A549 (cell line): ENCODE results near the gene MRTFB. TPM values are rescaled to one million over a fixed set of nuclear protein-coding genes. Genes with fewer than 3 reads are reported as not detected.

Experiments
- ATAC-seq, 2 experiments: fragments of 200-7000 bp in 1 of 2; fragments of >200 bp in 1 of 2; cut with Nextera tagmentation in 1 of 2; cut with Tn5 transposase in 1 of 2; 3 replicates each; pipeline versions ENCODE4 v1.8.0 to v1.9.1; 2018 to 2020; ENCODE audit warnings: mild to moderate bottlenecking in 1 of 2, moderate library complexity in 1 of 2
- CTCF ChIA-PET: fragments of 300-600 bp; sonication (Branson Sonifier 250); formaldehyde crosslinking; extraction: SDS; loops from one replicate; lab custom pipeline; 2021; ENCODE audit warnings: antibody characterized with exemption, inconsistent platforms; lab: Yijun Ruan, JAX
- POLR2A ChIA-PET: fragments of 350-600 bp; formaldehyde crosslinking; extraction: SDS; loops from one replicate; lab custom pipeline; 2021; ENCODE audit warnings: antibody characterized with exemption, inconsistent platforms; lab: Yijun Ruan, JAX
- DNase-seq, 2 experiments: peaks; one replicate each; pipeline versions ENCODE4 v3.0.0 to v3.0.0-alpha.2; 2011 to 2016; ENCODE audit warnings: low read depth in 1 of 2, low spot score in 1 of 2
- FAIRE-seq: peaks from 2 replicates; lab custom pipeline; 2011; peaks lifted over from hg19 to GRCh38; lab: Jason Lieb, UNC
- H3K27ac ChIP-seq, 2 experiments: fragments of >200 bp; sonication (Bioruptor Twin); formaldehyde crosslinking; 3 replicates each; pipeline ENCODE4 v1.5.1; 2016 to 2017
- H3K4me1 ChIP-seq: fragments of >200 bp; sonication (Bioruptor Twin); formaldehyde crosslinking; 3 replicates; pipeline ENCODE4 v1.6.1; 2016
- H3K4me2 ChIP-seq: fragments of >200 bp; sonication (Bioruptor Twin); formaldehyde crosslinking; 3 replicates; pipeline ENCODE4 v1.6.1; 2016
- H3K4me3 ChIP-seq: fragments of >200 bp; sonication (Bioruptor Twin); formaldehyde crosslinking; 3 replicates; pipeline ENCODE4 v1.5.1; 2016
- H3K9me3 ChIP-seq: fragments of >200 bp; sonication (Bioruptor Twin); formaldehyde crosslinking; 3 replicates; pipeline ENCODE4 v1.6.1; 2016
- ATOH8 ChIP-seq: fragments of 250-450 bp; sonication (Bioruptor Pico); IDR thresholded peaks from 2 replicates; pipeline ENCODE4 v1.5.0; 2020; ENCODE audit warnings: low read depth, mild to moderate bottlenecking, moderate library complexity
- BHLHE40 ChIP-seq: IDR thresholded peaks from 2 replicates; pipeline ENCODE4 v1.6.1; 2012; ENCODE audit warnings: low read depth, low read length, inconsistent platforms
- CHD2 ChIP-seq: fragments of 150-350 bp; IDR thresholded peaks from 2 replicates; pipeline ENCODE4 v1.6.1; 2014; ENCODE audit warnings: low read length; ENCODE audit not compliant: partially characterized antibody
- E2F6 ChIP-seq: IDR thresholded peaks from 2 replicates; pipeline ENCODE4 v1.6.1; 2012; ENCODE audit warnings: low read depth, borderline replicate concordance
- EHMT2 ChIP-seq: fragments of 200-600 bp; sonication (generic); IDR thresholded peaks from 2 replicates; pipeline ENCODE4 v1.6.1; 2016; ENCODE audit warnings: antibody characterized with exemption, low read depth, mild to moderate bottlenecking, moderate library complexity
- EP300 ChIP-seq, 2 experiments: fragments of >200 bp; sonication (Bioruptor Twin); formaldehyde crosslinking; IDR thresholded peaks; 2 replicates in 1 of 2; 3 replicates in 1 of 2; pipeline ENCODE4 v1.6.1; 2016 to 2017
- FOSL2 ChIP-seq, 2 experiments: fragments of 450-650 bp in 1 of 2; fragments of >200 bp in 1 of 2; sonication (Bioruptor Twin) in 1 of 2; formaldehyde crosslinking; IDR thresholded peaks; 2 replicates each; pipeline versions ENCODE4 v1.5.0 to v1.6.1; 2016 to 2020; ENCODE audit warnings: mild to moderate bottlenecking in 1 of 2, moderate library complexity in 1 of 2
- HMGXB4 ChIP-seq: fragments of 250-450 bp; sonication (Bioruptor Pico); IDR thresholded peaks from 2 replicates; pipeline ENCODE4 v1.5.0; 2021; ENCODE audit warnings: mild to moderate bottlenecking, moderate library complexity, borderline replicate concordance
- JUNB ChIP-seq: fragments of >200 bp; sonication (Bioruptor Twin); formaldehyde crosslinking; IDR thresholded peaks from 2 replicates; pipeline ENCODE4 v1.6.1; 2016
- KDM1A ChIP-seq: fragments of 200-600 bp; sonication (generic); IDR thresholded peaks from 2 replicates; pipeline ENCODE4 v1.6.1; 2016; ENCODE audit warnings: low read depth, mild to moderate bottlenecking
- MAX ChIP-seq: IDR thresholded peaks from 2 replicates; pipeline ENCODE4 v1.6.1; 2012
- MYC ChIP-seq: IDR thresholded peaks from 2 replicates; pipeline ENCODE4 v1.6.1; 2012; ENCODE audit warnings: mild to moderate bottlenecking, inconsistent platforms, low read length, improper control_type of control experiment, borderline replicate concordance
- POLR2A ChIP-seq: IDR thresholded peaks from 2 replicates; pipeline ENCODE4 v1.6.1; 2012; ENCODE audit warnings: mild to moderate bottlenecking, low read length
- RARB ChIP-seq: fragments of 250-450 bp; sonication (Bioruptor Pico); IDR thresholded peaks from 2 replicates; pipeline ENCODE4 v1.8.0; 2021; ENCODE audit warnings: mild to moderate bottlenecking, moderate library complexity
- TP53 ChIP-seq: fragments of 250-450 bp; sonication (Bioruptor Pico); IDR thresholded peaks from 2 replicates; pipeline ENCODE4 v1.5.0; 2021; ENCODE audit warnings: mild to moderate bottlenecking, moderate library complexity
- ZFP36 ChIP-seq: fragments of 450-650 bp; IDR thresholded peaks from 2 replicates; pipeline ENCODE4 v1.6.1; 2014; ENCODE audit warnings: borderline replicate concordance; ENCODE audit not compliant: partially characterized antibody
- WGBS: methylation state at CpG from one replicate; pipeline ENCODE4 v1.1.6; 2017; ENCODE audit errors: missing lambda C conversion rate; 5-methylcytosine and 5-hydroxymethylcytosine counted together
- polyA plus RNA-seq, 4 experiments: library from polyadenylated mRNA; depleted of rRNA in 3 of 4; stranded (reverse); fragments of >200 nt; fragmentation: RNase III in 1 of 4; extraction: RNeasy Plus Mini Kit Qiagen cat#74134 plus additional on column Dnase treatment in 1 of 4; gene quantifications; 2 replicates in 3 of 4; 3 replicates in 1 of 4; pipeline ENCODE4 v1.2.3, GENCODE V29; 2011 to 2017

Gene MRTFB
- polyA plus RNA-seq, 2 of the 4 experiments (the other 2 are of a cell fraction), result 13.7 to 24.2 TPM

- Histone ChIP-seq H3K9me3 (no peaks in the 10 kb centered on the region), H3K4me2 (peak overlapping the region; percentile 70), H3K4me3 (no peak overlapping the region), H3K27ac (peak overlapping the region; percentile 44 to 68; a peak in 5 of 6 replicates), H3K4me1 (peaks cover 44% of the 10 kb centered on the region)
- FAIRE-seq (no peak), ATAC-seq (peak in 1 of 2 experiments; percentile 42; a peak in 3 of 6 replicates), DNase-seq (no peak)
- ChIA-PET CTCF (interaction anchor here (0.8 to 2.2 kb wide), 13 partner anchors 9 to 267 kb away, joined by 3 to 9 read pairs (median 4); partner anchors contain the start of gene ERCC4), POLR2A (no interaction called here)
- WGBS, result 95% methylated on average over 5 of the region's 5 CpGs
- no peak for TF ChIP-seq BHLHE40
- TF ChIP-seq MYC, result no peak
- no peak for TF ChIP-seq KDM1A
- TF ChIP-seq FOSL2 (IDR thresholded peaks at IDR 0.05), result no peak
- TF ChIP-seq FOSL2 (CRISPR knock-in tag; IDR thresholded peaks at IDR 0.05), result no peak
These were observed 115.7 kb downstream of the MRTFB start for GRCh38 chr16:14186795-14187221.

- no peak overlapping the region for H3K4me2 ChIP-seq
- CTCF ChIA-PET, result interaction anchor here (0.9 to 2.2 kb wide), 6 partner anchors 11 to 268 kb away, joined by 3 to 8 read pairs (median 6); partner anchors contain the start of gene ERCC4
- peaks cover 41% of the 10 kb centered on the region for H3K4me1 ChIP-seq
- no peak for FAIRE-seq
- no peak overlapping the region for H3K4me3 ChIP-seq
- TF ChIP-seq JUNB (no peak), CHD2 (no peak), E2F6 (no peak), HMGXB4 (CRISPR knock-in tag) (no peak), FOSL2 (IDR thresholded peaks at IDR 0.05) (no peak), FOSL2 (CRISPR knock-in tag; IDR thresholded peaks at IDR 0.05) (no peak), ATOH8 (CRISPR knock-in tag) (no peak), ZFP36 (no peak)
- POLR2A ChIA-PET, result no interaction called here
- DNase-seq, result no peak
- no peak overlapping the region for H3K27ac ChIP-seq
- no peaks in the 10 kb centered on the region for H3K9me3 ChIP-seq
- ATAC-seq, result no peak
- 89% methylated on average over 10 of the region's 10 CpGs for WGBS
These were observed 116.6 kb downstream of the MRTFB start for GRCh38 chr16:14187517-14188338.

- CTCF ChIA-PET, result interaction anchor here (1.3 to 1.7 kb wide), 2 partner anchors 10 to 270 kb away, joined by 3 to 4 read pairs; no protein-coding TSS in a partner anchor
- H3K4me2 ChIP-seq, result no peak overlapping the region
- H3K27ac ChIP-seq, result no peak overlapping the region
- no peaks in the 10 kb centered on the region for H3K9me3 ChIP-seq
- FAIRE-seq (no peak), DNase-seq (no peak), ATAC-seq (no peak)
- no peak overlapping the region for H3K4me3 ChIP-seq
- POLR2A ChIA-PET, result no interaction called here
- H3K4me1 ChIP-seq, result peaks cover 20% of the 10 kb centered on the region; the same call in 2 of the 3 replicates
- TF ChIP-seq EHMT2, result no peak
- no peak for TF ChIP-seq MAX
- no peak for TF ChIP-seq EP300 (IDR thresholded peaks at IDR 0.05)
- TF ChIP-seq MYC, result no peak
- TF ChIP-seq POLR2A, result no peak
- TF ChIP-seq TP53 (CRISPR knock-in tag), result no peak
- TF ChIP-seq RARB, result no peak
- TF ChIP-seq, all 56 proteins: peak for 0
- 95% methylated on average over 6 of the region's 6 CpGs for WGBS
These were observed 122.3 kb downstream of the MRTFB start for GRCh38 chr16:14193316-14193871.
